NCI-H748 (cell line): ENCODE results near the gene FAM3D.
"Not testable (repeated sequence)": the region's sequence is repeated elsewhere in the genome, so short reads cannot be mapped to it uniquely, and the experiment has no call there.

Source experiments
- DNase-seq: peaks from one replicate; lab custom pipeline; 2025; ENCODE audit not compliant: unreplicated experiment; lab: John Stamatoyannopoulos, UW

The FAM3D gene, protein sequence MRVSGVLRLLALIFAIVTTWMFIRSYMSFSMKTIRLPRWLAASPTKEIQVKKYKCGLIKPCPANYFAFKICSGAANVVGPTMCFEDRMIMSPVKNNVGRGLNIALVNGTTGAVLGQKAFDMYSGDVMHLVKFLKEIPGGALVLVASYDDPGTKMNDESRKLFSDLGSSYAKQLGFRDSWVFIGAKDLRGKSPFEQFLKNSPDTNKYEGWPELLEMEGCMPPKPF

DNA sequence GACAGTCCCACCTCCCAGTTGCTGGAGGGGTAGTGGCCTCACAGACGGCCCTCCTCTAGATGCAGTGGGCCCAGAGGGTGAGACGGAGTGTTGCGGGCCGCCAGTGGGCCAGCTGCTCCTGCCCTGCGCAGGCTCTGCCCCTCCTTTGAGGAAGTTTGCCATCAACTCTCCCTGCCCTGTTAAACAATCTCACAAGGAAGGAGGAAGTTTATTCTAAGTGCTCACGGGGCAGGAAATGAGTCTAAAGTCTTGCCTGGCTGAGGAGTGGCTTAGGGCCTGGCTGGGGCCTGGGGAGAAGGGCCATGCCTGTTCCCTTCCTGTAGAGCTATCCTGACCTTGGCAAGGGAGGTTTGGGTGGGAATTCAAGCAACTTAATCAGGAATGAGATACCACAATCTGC lies at the start of gene FAM3D:
Gene FAM3D (minus strand): TSS at position 92 of the 400 bp plus-strand sequence. CDS start 11,211 bp downstream, outside the sequence.
- no peak for DNase-seq

DNA sequence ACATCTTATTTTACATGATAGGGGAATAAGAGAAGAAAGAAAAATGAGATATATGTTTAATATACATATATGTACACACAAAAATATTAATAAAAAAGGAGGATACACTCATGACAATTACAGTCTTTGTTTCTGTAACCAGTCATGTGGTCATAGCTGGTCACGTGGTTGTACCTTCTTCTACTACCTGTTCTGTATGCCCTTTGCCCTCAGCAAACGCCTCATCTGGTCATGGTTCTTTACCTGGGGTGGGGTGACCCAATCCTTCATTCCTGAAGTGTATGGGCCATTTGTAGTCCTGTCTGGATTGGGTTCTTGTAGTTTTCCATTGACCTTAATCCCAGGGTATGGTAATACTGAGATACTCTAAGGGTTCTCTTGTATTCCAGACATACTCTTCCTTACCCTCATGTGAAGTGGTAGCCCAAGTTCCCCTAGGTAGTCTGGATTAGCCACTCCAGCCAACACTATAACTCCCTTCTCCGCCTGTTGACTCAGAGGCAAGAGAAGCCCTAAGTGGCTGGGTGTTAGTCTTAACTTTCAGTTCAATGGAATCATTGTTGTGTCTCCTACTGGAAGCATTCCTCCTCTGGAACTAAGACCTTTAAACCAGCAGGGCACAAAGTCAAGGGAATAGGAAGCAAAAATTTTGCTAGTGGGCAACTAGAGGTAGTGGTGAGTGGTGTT lies 47.3 kb upstream of the FAM3D start:
- DNase-seq, result no peak

DNA sequence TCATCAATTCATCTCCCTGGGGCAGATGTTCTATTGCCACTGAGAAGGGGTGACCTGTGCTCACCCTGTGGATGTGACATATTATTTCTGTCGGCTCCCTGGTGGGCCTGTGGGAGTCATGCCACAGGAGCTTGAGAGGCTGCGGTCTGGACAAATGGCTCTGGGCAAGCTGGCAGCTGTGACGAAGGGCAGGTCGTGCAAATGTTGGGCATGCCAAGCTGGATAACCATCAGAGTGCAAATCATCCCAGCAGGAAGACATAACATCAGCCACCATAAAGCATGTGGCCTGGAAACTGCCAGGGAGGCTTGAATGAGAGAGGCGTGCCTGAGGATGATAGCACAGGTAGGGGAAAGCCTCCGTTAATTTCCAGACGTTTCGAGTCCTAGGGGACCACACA lies 45.3 kb upstream of the FAM3D start:
- no peak for DNase-seq

DNA sequence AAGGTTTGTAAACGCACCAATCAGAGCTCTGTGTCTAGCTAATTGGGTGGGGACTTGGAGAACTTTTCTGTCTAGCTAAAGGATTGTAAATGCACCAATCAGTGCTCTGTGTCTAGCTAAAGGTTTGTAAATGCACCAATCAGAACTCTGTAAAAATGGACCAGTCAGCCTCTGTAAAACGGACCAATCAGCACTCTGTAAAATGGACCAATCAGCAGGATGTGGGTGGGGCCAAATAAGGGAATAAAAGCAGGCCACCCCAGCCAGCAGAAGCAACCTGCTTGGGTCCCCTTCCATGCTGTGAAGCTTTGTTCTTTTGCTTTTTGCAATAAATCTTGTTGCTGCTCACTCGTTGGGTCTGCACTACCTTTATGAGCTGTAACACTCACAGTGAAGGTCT lies 42.4 kb upstream of the FAM3D start:
- not testable (repeated sequence) for DNase-seq

DNA sequence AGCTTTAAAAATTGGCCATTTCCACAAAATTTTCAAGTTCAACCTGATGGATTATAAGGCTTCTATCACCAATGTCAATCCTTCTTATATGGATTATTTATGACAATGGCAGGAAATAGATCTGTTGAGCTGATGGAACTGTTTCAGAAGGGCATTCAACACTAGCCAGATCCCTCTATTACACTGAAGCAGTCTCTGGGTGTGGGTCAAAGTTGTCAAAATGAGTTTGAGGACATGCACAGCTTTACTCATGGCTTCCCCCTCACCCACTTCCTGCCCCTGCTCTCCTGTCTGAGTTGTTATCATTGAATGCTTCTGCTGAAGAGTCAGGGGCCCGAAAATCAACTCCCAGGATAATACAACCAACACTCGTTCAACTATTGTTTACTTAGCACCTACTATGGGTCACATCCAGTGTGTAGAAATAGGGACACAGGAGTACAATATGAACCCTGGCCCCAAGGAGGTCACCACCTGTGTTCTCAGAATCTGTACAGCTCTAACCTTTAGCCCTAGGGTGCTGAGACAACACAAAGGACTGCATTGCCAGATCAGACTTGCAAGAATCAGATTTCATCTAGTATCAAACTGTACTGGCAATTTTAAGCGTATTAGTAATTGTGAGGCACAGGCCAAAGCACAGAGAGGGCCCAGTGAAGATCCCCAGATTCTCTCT lies 41.7 kb upstream of the FAM3D start:
- DNase-seq, result no peak

GRCh38 chr3:58707390-58707930 lies 40.9 kb upstream of the FAM3D start:
- DNase-seq, result no peak

DNA sequence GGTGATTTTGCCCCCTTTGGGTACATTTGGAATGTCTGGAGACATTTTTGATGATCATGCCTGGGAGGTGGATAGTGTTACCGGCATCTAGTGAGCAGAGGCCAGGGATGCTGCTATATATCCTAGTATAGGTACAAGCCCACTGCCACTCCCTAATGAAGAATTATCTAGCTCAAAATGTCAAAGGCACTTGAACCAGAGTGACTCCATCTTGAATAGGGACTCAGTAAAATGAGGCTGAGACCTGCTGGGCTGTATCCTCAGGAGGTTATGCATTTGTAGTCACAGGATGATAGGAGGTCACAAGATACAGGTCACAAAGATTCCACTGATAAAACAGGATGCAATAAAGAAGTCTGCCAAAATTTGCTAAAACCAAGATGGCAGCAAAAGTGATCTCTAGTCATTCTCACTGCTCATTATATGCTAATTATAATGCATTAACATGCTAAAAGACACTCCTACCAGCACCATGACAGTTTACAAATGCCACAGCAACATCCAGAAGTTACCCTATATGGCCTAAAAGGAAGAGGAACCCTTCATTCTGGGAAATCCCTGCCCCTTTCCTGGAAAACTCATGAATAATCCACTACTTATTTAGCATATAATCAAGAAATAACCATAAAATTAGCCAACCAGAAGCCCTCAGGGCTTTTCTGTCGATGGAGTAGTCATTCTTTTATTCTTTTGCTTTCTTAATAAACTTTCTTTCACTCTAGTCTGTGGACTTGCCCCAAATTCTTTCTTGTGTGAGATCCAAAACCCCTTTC lies 40.0 kb upstream of the FAM3D start:
- no peak for DNase-seq

- DNase-seq, result peak; percentile 30
Measured at GRCh38 chr3:58704745-58705144, 38.2 kb upstream of the FAM3D start.

DNA sequence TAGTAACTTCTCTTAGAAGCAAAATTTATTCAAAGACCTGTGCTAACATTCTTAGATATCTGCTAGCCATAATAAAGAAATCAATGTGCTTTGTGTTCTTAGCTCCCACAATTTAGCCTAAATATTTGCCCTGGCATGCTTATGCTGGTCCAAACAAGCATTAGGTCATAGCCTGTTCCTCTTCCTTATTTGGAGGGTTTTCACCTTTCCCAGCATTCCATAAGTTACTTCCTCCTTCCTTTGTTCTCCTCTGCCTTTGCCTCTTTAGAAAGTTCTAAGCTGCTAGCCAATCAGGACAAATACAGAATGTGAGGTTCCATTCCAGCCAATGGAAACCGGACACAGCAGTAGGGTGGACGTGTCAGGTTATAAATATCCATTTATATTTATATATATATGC lies 37.7 kb upstream of the FAM3D start:
- DNase-seq, result not testable (repeated sequence)

GRCh38 chr3:58698246-58698645 lies 31.7 kb upstream of the FAM3D start:
- DNase-seq, result no peak

- DNase-seq, result no peak
Measured at GRCh38 chr3:58697561-58697960, 31.0 kb upstream of the FAM3D start.

GRCh38 chr3:58696813-58697212 lies 30.2 kb upstream of the FAM3D start:
- DNase-seq, result not testable (repeated sequence)

DNA sequence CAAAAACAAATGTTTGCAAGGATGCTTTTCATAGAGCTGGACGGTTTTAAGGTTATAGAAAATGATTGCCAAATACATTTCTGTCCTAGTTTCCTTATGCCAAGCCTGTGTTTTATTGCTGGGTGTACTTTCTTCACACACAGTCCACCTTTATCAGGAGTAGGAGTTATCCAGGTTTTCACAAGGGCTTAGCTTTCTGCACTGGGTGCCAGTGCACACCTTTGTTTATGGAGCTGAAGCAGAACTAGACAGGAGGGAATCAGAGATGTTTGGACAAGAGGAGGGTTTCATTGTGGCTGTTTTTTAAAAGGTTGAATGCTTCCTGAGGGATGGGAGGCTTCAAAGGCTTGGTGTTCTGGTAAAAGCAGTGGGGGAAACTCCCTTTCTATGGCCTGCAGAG lies 29.5 kb upstream of the FAM3D start:
- no peak for DNase-seq

DNA sequence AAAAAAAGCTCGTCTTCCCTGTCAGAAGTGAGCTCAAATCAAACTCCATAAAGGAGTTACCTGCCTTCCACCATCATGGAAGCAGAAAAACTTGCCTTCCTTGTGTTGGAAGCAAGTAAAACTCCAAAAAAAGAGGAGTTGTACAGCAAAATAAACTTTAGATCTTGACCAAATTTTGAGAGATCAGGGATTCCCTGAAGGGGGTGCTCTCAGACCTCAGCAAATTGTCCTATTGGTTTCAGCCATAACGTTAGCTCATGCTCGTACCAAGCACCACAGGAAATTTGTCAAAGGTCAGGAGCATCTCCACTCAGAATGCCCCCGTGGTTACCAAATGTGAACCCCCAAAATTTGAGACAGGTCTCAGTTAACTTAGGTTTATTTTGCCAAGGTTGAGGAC lies 28.7 kb upstream of the FAM3D start:
- DNase-seq, result not testable (repeated sequence)

GRCh38 chr3:58693940-58694850 lies 27.6 kb upstream of the FAM3D start:
- no peak for DNase-seq

DNA sequence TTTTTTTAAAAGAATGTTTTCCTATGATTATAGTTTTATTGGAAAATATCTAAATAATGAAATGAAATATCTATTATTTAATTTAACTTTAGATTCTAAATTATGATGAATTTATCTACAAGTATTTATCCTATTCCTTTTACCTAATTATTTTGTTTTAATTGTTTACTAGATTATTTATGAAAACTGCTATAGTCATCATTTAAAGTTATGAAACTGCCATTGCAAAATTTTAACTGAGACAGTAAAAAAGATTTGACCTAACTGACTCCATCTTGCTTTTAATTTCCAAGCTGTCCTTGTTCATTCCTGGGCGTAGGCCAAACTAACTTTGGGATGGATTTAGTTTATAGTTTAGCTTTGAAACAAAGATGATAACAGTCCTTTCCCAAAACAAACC lies 25.9 kb upstream of the FAM3D start:
- DNase-seq, result no peak

GRCh38 chr3:58691997-58692396 lies 25.4 kb upstream of the FAM3D start:
- peak; percentile 26 for DNase-seq

DNA sequence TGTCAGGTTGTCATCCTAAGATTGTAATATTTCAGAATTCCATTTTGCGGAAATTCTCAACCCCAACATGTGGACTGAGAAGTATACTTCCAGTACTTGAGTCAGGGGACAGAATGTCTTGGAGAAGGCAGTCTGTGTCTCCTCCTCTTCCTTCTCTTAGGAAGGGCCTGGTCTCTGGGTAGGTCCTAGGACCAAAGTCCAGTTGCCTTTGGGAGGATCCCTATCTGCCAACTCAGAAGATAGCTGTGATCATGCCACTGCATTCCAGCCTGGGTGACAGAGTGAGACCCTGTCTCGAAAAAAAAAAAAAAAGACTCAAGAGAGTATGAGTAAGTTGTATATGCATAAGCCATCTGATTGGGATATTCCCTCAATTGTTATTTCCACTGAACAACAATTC lies 23.9 kb upstream of the FAM3D start:
- DNase-seq, result no peak

GRCh38 chr3:58688574-58688973 lies 22.0 kb upstream of the FAM3D start:
- DNase-seq, result peak; percentile 80

DNA sequence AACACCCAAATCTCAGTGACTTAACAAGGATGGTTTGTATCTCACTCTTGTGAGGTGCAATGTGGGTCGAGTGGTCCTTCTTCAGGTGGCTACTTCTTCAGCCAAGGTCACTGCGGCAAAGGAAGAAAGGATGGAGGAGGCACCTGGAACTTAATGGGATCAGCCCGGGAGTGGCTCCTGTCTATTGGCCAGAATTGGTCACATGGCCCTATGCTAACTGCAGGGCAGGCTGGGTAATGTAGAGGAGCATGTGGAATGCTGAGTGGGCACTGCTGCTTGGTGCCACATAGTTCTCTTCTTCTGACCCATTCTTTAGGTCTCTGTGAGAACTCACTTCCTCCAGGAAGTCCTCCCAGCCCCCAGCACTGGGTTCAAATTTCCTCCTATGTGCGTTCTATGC lies 20.3 kb upstream of the FAM3D start:
- DNase-seq, result no peak
